Activated T-helper 17 cell treated with anti-CD3 and anti-CD28 coated beads, Interleukin-2, amount 50 U/mL, for 72 hours (primary cell): ENCODE results near the gene GOLPH3. TPM values are rescaled to one million over a fixed set of nuclear protein-coding genes. Genes with fewer than 3 reads are reported as not detected.
A peak's percentile ranks its signal among the peaks of the same experiment; 100 is the strongest.

Experiments used
- ATAC-seq: fragments of 150-1000 bp; cut with Tn5 transposase; replicated peaks from 2 replicates; pipeline ENCODE4 v1.10.0; 2021; ENCODE audit warnings: mild to moderate bottlenecking, moderate library complexity
- H3K27ac Mint-ChIP-seq: one replicate; pipeline ENCODE4 v1.8.0; 2022; ENCODE audit warnings: mixed read lengths
- H3K27me3 Mint-ChIP-seq: one replicate; pipeline ENCODE4 v1.8.0; 2022; ENCODE audit warnings: mixed read lengths
- H3K36me3 Mint-ChIP-seq: one replicate; pipeline ENCODE4 v1.8.0; 2022; ENCODE audit warnings: low read depth, mild to moderate bottlenecking, mixed read lengths
- H3K4me1 Mint-ChIP-seq: one replicate; pipeline ENCODE4 v1.8.0; 2022; ENCODE audit warnings: mixed read lengths
- H3K4me3 Mint-ChIP-seq: one replicate; pipeline ENCODE4 v1.8.0; 2022; ENCODE audit warnings: mild to moderate bottlenecking, mixed read lengths
- H3K9me3 Mint-ChIP-seq: one replicate; pipeline ENCODE4 v1.8.0; 2022; ENCODE audit warnings: mixed read lengths
- total RNA-seq, 2 donors: library from RNA; stranded (reverse); gene quantifications; one replicate each; pipeline ENCODE4 v1.2.3, GENCODE V29; 2022

GOLPH3 gene
- total RNA-seq, 2 donors from 2014 or later: 51.7 to 74.1 TPM

DNA sequence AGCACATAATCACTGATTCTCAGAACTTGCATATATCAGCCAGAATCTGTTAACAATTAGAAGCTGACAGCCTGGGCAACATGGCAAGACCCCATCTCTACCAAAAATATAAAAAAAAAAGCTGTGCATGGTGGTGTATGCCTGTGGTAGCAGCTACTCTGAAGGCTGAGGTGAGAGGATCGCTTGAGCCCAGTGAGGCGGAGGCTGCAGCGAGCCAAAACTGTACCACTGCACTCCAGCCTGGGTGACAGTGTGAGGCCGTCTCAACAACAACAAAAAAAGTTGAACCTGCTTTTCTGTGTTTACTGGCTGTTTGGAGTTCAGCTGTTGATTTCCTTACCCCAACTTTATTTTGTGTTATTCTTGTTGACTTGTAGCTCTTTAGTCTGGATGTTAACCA is 66.8 kb downstream of the GOLPH3 start:
- H3K27ac Mint-ChIP-seq: no peak overlapping the region
- H3K27me3 Mint-ChIP-seq: no peaks in the 10 kb centered on the region
- H3K36me3 Mint-ChIP-seq: peaks cover 94% of the 10 kb centered on the region
- ATAC-seq: no peak
- no peak overlapping the region for H3K4me3 Mint-ChIP-seq
- no peaks in the 10 kb centered on the region for H3K9me3 Mint-ChIP-seq
- no peaks in the 10 kb centered on the region for H3K4me1 Mint-ChIP-seq

DNA sequence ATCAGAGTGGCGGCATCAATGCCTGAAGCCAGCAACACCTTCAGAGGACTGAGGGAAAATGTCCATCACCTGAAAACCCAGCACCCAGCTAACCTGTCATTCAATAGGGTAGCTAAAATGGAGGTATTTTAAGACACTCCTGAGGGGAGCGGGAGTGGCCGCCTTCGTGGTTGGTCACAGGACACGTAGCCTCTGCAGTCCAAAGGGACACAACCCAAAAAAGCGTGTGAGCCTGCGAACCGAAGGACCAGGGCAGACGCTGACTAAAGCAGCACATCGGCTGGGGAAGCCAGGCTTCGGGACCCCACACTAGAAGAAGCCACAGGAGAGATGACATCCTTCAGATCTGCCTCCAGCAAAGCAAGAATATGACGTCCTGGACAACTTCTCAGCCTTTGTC is 70.6 kb downstream of the GOLPH3 start:
- no peaks in the 10 kb centered on the region for H3K4me1 Mint-ChIP-seq
- no peaks in the 10 kb centered on the region for H3K9me3 Mint-ChIP-seq
- ATAC-seq: no peak
- H3K36me3 Mint-ChIP-seq: peaks cover 88% of the 10 kb centered on the region
- H3K4me3 Mint-ChIP-seq: no peak overlapping the region
- H3K27ac Mint-ChIP-seq: no peak overlapping the region
- H3K27me3 Mint-ChIP-seq: no peaks in the 10 kb centered on the region

DNA sequence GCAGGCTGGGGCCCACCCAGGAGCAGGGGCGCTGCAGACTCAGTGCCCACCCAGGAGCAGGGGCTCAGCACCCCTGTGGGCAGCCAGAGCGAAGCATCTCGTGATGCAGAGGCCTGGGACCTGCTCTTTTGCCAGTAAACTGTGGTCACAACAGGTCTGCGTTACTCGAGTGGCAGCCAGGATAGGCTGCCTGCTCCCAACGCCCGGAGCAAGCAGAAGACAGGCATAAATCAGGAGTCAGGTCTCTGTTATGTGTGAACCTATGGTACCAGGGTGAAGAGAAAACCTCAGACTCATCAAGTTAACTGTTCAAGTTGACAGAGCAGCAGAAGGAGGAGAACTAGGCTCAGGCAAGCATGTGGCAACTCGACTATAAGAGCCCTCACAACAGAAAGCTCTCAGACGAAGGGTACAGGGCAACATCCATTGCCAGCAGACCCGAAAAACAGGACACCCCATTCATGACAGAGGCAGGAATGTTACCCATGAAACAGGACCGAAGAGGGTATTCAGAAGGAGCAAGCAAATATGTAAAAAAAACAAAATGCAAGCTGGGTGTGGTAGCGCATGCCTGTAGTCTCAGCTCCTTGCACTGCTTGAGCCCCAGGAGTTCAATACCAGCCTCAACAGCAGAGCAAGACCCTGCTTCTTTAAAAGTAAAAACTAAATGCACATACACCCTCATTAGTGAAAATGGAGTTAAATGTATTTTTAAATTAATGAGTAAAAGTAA is 71.7 kb downstream of the GOLPH3 start:
- H3K4me3 Mint-ChIP-seq: no peak overlapping the region
- H3K9me3 Mint-ChIP-seq: no peaks in the 10 kb centered on the region
- no peak overlapping the region for H3K27ac Mint-ChIP-seq
- H3K36me3 Mint-ChIP-seq: peaks cover 84% of the 10 kb centered on the region
- no peaks in the 10 kb centered on the region for H3K27me3 Mint-ChIP-seq
- H3K4me1 Mint-ChIP-seq: no peaks in the 10 kb centered on the region
- no peak for ATAC-seq

DNA sequence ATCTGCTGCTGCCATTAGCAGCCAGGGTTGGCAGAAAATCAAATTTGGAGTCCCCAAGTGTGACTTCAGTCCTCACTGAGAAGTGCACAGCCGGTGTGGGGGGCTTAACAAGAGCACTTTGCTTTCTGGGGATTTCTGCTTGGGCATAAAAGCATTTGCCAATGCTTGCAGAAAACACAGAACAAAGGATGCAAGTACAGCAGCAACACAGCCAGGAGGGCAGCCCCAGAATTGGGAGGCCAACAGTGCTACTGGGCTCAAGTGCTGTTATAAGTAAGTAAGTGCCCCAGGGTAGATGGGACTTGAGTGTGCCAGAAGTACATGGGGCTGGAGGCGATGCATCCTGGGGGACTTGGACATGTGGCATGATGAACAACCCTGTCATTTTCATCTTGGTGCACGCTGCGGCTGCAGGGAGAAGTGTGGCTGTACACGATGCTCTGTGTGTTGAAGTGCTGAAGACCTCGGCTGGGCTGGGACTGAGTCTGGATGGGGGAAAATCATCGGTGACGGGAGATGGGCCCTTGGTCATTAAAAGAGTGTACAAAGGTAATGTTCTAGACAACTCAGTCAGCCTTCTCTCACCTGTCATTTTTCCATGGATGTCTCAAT is 73.3 kb downstream of the GOLPH3 start:
- no peak for ATAC-seq
- Mint-ChIP-seq H3K27ac (no peak overlapping the region), H3K4me1 (no peaks in the 10 kb centered on the region), H3K9me3 (no peaks in the 10 kb centered on the region), H3K27me3 (no peaks in the 10 kb centered on the region), H3K4me3 (no peak overlapping the region), H3K36me3 (peaks cover 68% of the 10 kb centered on the region)

DNA sequence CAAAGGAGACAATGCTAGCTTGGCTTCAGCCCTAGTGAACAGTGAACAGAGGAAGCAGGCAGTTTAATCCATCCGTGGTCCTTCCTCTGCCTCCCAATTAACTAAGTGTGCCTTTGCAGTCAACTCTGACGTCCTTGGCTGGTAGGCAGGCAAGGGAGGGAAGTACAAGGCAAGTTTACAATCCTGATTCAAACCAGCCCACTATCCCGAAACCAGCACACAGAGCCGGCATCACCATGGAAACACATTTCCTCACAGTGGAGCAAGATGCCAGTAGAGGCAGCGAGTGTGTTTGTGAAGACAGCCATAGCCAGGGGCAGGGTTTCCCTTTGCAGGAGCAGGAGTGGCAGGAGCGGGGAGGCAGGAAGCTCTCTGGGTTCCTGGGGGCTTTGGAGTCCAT is 73.9 kb downstream of the GOLPH3 start:
- no peak overlapping the region for H3K4me3 Mint-ChIP-seq
- H3K27ac Mint-ChIP-seq: no peak overlapping the region
- H3K9me3 Mint-ChIP-seq: no peaks in the 10 kb centered on the region
- no peaks in the 10 kb centered on the region for H3K4me1 Mint-ChIP-seq
- ATAC-seq: no peak
- no peaks in the 10 kb centered on the region for H3K27me3 Mint-ChIP-seq
- H3K36me3 Mint-ChIP-seq: peaks cover 62% of the 10 kb centered on the region

DNA sequence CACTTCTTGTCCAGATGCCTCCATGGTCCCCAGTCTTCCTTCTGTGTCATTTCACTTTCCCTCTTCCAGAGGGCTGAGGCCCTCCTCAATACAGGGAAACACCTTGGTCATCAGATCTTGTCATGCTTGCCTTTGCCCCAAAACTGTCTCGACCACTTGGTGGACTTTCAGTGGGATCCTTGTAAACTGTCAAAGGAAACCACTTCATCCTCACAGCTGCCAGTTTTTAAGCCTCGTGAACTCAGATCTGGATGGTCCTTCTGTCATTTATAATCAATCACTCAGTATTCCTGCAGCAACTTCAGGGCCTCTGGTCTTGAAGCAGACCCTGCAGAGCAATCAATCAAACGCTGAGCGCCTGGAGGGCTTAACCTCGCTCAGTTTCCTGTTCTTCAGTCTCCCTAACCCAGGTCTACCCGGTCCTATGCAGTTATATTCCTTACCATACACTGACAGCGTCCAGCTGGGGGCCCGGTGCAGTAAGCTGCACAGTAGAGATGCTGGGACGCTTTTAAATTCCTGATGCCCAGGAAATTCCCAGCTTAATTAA is 74.6 kb downstream of the GOLPH3 start:
- Mint-ChIP-seq H3K9me3 (no peaks in the 10 kb centered on the region), H3K27ac (no peak overlapping the region), H3K27me3 (no peaks in the 10 kb centered on the region), H3K4me1 (no peaks in the 10 kb centered on the region), H3K36me3 (peaks cover 56% of the 10 kb centered on the region), H3K4me3 (no peak overlapping the region)
- ATAC-seq: no peak

DNA sequence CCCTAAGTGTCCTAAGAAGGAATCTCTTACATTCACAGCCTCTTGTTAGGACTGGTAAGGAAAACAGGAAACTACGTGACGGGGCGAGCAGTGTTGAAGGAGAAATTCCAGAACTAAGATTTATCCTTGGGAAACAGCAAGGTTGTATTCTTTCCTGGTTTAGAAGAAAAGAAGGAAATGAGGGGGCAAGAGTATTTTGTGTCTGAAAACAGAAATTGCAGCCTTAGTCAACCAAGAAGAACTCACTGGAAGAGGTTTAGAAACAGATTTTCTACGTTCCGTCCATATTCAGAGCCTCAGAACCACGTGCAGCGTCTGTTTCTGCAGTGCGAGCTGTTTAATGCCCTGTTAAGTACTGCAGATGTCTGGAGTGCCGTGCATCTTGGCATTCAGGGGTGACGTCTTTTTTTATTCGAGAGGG is 75.2 kb downstream of the GOLPH3 start:
- Mint-ChIP-seq H3K36me3 (peaks cover 53% of the 10 kb centered on the region), H3K27ac (no peak overlapping the region), H3K4me1 (no peaks in the 10 kb centered on the region), H3K4me3 (no peak overlapping the region), H3K9me3 (no peaks in the 10 kb centered on the region), H3K27me3 (no peaks in the 10 kb centered on the region)
- no peak for ATAC-seq

DNA sequence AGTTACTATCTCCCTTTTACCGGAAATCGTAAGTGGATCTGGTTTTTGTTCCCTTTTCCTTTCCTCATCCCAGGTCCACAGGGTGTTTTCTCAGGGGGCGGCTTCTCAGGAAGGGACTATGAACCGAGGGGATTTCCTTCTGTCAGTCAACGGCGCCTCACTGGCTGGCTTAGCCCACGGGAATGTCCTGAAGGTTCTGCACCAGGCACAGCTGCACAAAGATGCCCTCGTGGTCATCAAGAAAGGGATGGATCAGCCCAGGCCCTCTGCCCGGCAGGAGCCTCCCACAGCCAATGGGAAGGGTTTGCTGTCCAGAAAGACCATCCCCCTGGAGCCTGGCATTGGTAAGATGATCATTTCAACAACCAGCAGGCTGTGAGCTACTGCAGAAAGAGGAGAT is 75.8 kb downstream of the GOLPH3 start:
- Mint-ChIP-seq H3K4me1 (no peaks in the 10 kb centered on the region), H3K4me3 (no peak overlapping the region), H3K36me3 (peaks cover 47% of the 10 kb centered on the region), H3K9me3 (no peaks in the 10 kb centered on the region), H3K27me3 (no peaks in the 10 kb centered on the region), H3K27ac (no peak overlapping the region)
- no peak for ATAC-seq

DNA sequence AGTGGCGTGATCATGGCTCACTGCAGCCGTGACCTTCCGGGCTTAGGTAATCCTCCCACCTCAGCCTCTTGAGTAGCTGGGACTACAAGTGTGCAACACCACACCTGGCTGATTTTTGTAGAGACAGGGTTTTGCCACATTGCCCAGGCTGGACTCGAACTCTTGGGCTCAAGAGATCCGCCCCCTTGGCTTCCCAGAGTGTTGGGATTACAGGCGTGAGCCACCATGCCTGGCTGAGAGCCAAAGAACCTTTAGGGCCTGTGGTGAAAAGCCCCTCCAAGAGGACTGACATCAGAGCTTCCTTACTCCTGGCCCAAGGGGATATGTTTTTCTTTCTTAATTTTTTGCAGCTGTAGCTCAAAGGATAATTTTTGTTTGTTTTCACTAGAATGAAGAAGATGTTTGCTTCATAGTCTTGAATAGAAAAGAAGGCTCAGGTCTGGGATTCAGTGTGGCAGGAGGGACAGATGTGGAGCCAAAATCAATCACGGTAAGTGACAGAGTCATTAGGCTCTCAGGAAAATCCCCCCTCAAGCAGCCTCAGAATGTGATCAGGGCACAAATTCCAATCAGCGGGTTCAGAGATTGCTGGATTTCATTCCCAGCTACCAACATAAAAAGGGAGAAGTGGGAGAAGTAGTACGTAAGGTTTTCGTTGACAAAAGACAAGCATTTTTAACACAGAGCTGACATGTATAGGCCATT is 77.1 kb downstream of the GOLPH3 start:
- Mint-ChIP-seq H3K4me1 (no peaks in the 10 kb centered on the region), H3K27me3 (no peaks in the 10 kb centered on the region), H3K9me3 (no peaks in the 10 kb centered on the region)

DNA sequence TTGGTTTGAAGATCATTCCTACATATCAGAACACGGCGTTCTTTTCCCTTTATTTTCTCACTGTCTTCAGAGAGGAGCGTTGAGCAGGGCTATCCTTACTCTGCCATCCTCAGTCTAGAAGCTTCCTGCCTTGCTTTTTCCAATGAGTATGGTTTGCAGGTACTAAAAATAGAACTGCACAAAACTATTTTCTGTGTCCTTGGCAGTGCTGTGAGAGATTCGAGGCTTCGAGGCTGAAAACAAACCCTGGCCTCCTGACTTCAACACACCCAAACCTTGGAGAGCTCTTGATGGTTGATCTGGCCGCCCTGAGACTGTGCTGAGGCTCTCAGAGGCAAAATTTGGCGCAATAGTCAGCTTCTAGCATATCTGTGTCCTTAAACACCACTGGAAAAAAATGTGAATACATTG is 78.9 kb downstream of the GOLPH3 start:
- no peaks in the 10 kb centered on the region for H3K9me3 Mint-ChIP-seq
- H3K4me1 Mint-ChIP-seq: no peaks in the 10 kb centered on the region
- peak overlapping the region; percentile 54 for H3K27ac Mint-ChIP-seq
- no peak for ATAC-seq
- H3K27me3 Mint-ChIP-seq: no peaks in the 10 kb centered on the region
- peaks cover 19% of the 10 kb centered on the region for H3K36me3 Mint-ChIP-seq
- no peak overlapping the region for H3K4me3 Mint-ChIP-seq

More for the DNA sequence above, 77.1 kb downstream of the GOLPH3 start:
- peaks cover 35% of the 10 kb centered on the region for H3K36me3 Mint-ChIP-seq
- H3K27ac Mint-ChIP-seq: no peak overlapping the region
- H3K4me3 Mint-ChIP-seq: no peak overlapping the region
- ATAC-seq: no peak

DNA sequence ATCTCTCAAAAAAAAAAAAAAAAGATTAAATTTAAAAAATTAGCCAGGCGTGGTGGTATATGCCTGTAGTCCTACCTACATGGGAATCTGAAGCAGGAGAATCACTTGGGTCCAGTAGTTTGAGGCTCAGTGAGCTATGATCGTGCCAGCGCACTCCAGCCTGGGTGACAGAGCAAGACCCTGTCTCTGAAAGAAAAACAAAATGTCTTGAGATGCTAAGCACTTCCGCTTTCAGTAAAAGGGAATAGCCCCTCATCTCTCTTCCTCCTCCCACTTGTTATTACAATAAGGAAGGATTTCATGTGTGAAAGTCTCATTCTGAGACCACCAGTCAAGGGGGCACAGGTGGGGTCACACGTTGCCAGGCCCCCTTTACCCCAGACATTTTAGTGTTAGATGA is 79.4 kb downstream of the GOLPH3 start:
- H3K27me3 Mint-ChIP-seq: no peaks in the 10 kb centered on the region
- H3K4me1 Mint-ChIP-seq: no peaks in the 10 kb centered on the region
- peak overlapping the region; percentile 54 for H3K27ac Mint-ChIP-seq
- H3K36me3 Mint-ChIP-seq: peaks cover 16% of the 10 kb centered on the region
- no peak for ATAC-seq
- no peak overlapping the region for H3K4me3 Mint-ChIP-seq
- H3K9me3 Mint-ChIP-seq: no peaks in the 10 kb centered on the region

DNA sequence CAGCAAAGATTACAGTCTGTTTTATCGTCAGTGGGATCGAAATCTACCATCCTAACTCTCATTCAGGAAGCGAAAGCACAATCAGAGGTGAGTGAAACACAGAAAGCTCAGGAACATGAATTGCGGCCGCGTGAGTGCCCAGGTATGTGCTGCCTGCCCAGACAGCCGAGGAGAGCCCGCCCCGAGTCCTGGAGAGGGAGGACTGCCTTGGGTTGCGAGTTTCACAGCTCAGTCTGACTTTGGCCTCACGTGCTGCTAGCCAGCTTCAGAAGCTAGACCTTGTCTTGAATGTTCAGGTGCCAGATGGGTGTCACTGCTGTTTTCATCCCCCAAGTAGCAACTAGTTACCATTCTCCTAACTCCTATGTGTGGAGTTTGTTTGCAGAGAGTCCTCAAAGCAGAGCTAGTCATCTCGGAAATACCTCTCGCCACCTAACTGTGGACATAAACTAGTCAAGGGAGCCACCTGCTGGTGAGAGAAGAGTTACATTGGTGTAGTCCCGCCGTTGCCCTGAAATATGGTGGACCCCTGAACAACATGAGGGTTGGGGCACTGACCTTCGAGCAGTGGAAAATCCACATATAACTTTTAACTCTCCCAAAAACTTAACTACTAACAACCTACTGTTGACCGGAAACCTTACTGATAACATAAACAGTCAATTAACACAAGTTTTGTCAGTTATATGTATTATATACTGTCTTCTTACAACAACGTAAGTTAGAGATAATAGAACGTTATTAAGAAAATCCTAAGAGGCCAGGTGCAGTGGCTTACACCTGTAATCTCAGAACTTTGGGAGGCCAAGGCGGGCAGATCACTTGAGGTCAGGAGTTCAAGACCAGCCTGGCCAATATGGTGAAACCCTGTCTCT is 80.9 kb downstream of the GOLPH3 start:
- Mint-ChIP-seq H3K27ac (peak overlapping the region; percentile 38), H3K36me3 (peaks cover 6% of the 10 kb centered on the region), H3K4me3 (no peak overlapping the region), H3K27me3 (no peaks in the 10 kb centered on the region), H3K4me1 (no peaks in the 10 kb centered on the region), H3K9me3 (no peaks in the 10 kb centered on the region)
- peak; percentile 91 for ATAC-seq

DNA sequence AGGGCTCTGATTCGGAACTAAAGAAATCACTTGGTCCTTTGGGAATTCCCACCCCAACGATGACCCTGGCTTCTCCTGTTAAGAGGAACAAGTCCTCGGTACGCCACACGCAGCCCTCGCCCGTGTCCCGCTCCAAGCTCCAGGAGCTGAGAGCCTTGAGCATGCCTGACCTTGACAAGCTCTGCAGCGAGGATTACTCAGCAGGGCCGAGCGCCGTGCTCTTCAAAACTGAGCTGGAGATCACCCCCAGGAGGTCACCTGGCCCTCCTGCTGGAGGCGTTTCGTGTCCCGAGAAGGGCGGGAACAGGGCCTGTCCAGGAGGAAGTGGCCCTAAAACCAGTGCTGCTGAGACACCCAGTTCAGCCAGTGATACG is 83.4 kb downstream of the GOLPH3 start:
- no peak overlapping the region for H3K4me3 Mint-ChIP-seq
- no peaks in the 10 kb centered on the region for H3K9me3 Mint-ChIP-seq
- no peaks in the 10 kb centered on the region for H3K36me3 Mint-ChIP-seq
- no peak overlapping the region for H3K27ac Mint-ChIP-seq
- ATAC-seq: no peak
- no peaks in the 10 kb centered on the region for H3K4me1 Mint-ChIP-seq
- H3K27me3 Mint-ChIP-seq: no peaks in the 10 kb centered on the region
